ENCODE measurements around the gene BLTP2.

The BLTP2 gene

GRCh38 chr17:28597606-28598383 lies 47.2 kb downstream of the BLTP2 start:
- no peak for DNase-seq

All from CD4-positive, alpha-beta T cell treated with Interleukin-4 for 1 hour (primary cell).